LHCN-M2 (cell line): ENCODE data around the gene FOXQ1. TPM values are rescaled to one million over a fixed set of nuclear protein-coding genes. Genes with fewer than 3 reads are reported as not detected.
"Not testable (repeated sequence)": the region's sequence is repeated elsewhere in the genome, so short reads cannot be mapped to it uniquely, and the experiment has no call there.

ENCODE experiments used
- DNase-seq: peaks from one replicate; pipeline ENCODE4 v3.0.0-alpha.2; 2012; ENCODE audit warnings: low read depth
- total RNA-seq: library from RNA; depleted of rRNA; stranded (reverse); fragments of >200 nt; gene quantifications from 2 replicates; pipeline ENCODE4 v1.2.3, GENCODE V29; 2014; rRNA removed

The FOXQ1 gene
- total RNA-seq, 1 experiment from 2014 or later = 0.17 TPM

DNA sequence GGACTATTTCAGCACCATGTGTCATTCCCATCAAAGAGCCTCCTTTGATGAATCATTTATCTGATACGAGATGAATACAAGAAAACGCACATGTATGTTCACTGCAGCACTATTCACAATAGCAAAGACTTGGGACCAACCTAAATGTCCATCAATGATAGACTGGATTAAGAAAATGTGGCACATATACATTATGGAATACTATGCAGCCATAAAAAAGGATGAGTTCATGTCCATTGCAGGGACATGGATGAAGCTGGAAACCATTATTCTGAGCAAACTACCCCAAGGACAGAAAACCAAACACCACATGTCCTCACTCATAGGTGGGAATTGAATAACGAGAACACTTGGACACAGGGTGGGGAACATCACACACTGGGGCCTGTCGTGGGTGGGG is 49.8 kb downstream of the FOXQ1 start:
- DNase-seq = not testable (repeated sequence)

DNA sequence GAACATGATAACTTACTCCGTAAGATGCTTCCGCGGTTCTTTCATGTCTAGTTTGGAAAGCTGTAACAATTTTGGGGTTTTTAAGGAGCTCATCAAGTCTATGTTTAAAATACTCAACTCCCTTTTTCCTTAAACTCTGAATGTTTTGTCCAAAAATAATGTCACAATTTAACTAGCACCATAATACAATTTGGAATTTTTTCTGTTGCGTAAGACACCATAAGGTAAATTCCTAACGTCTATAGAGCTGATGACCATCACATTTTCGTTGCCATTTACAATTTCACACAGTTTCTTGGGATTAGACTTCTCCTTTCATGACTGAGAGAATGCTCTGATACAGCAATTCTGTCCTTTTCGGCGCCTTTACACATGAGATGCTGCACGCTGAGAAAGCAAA is 50.7 kb downstream of the FOXQ1 start:
- no peak for DNase-seq

DNA sequence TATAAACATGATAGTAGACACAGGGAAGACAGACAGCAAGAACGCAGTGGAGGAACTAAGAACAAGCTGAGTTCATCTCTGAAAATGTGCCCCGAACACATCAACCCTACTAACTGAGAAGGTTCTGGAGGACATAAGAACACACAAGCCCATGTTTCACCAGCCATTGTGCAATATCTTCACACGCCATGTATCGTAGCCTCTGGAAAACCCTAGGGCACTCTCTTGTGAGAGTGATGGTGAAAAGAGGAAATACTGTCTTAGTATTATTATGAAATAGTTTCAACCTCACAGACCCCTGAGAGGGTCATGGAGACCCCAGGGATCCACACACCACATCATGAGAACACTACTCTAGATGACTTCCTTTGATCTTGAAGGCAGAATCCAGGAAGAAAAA is 51.4 kb downstream of the FOXQ1 start:
- no peak for DNase-seq

DNA sequence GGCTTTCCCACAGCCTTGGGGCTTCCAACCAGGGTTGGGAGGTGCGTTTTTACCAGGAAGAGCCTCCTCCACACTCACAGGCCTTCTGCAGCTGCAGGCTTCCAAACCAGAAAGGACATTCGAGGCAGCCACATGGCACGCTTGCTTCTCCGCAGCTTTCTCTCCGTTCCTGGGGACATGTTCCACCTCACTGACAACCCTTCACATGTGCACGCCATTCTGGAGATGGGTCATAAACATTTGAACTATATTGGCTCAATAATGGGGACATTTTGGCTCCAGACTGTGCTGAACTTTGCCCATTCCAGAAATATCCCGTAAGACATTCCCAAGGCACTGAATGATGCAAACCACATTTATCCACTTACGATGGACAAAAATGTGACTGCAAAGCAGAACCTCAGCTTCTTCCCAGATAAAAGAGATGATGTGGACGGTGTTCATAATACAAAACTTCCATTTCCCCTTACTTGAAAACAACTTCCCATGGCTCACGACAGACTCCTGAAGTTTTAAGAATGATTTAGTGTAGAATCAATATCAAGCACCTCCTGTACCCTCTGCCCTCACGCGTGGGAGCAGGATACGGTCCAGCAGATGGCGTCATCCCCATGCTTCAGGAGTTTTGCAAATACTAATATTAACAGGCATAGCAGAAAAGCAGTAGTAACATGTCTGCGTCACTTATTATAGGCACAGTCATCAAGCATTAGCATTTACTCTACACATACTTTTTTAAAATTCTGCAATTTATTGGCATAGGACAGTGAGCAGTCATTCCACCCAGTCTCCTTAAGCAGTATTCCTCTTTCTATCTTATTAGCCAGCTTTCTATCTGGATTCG is 52.1 kb downstream of the FOXQ1 start:
- DNase-seq = no peak

Other genes starting within 250 kb of the FOXQ1 start
- not detected in 2 replicates for gene FOXF2, start 77.5 kb downstream of the FOXQ1 start, total RNA-seq